ENCODE results near the gene FAM187B. TPM values are rescaled to one million over a fixed set of nuclear protein-coding genes. Genes with fewer than 3 reads are reported as not detected.

FAM187B gene
- 0.56 TPM in 1 of 2 replicates, not detected in the other for total RNA-seq
- polyA plus RNA-seq, result not detected in 2 replicates

GRCh38 chr19:35228177-35228930 is at the start of gene FAM187B:
TSS of gene FAM187B (minus strand) at chr19:35228739. CDS start at chr19:35228680, 59 bp downstream.
- H3K4me2 ChIP-seq, result no peak within 1 kb of the TSS
- H2AFZ ChIP-seq, result no peak within 1 kb of the TSS
- no peaks in the 10 kb centered on the region for H3K9me3 ChIP-seq (ENCODE audit: low read depth)
- H3K4me1 ChIP-seq (ENCODE audit: insufficient read depth), result no peaks in the 10 kb centered on the region
- WGBS (ENCODE audit: low lambda C conversion rate, missing lambda C conversion rate), result 92% methylated on average over 14 of the region's 14 CpGs
- H3K27ac ChIP-seq, result no peak within 1 kb of the TSS
- no peak for DNase-seq (ENCODE audit: low spot score)
- no peak for TF ChIP-seq EZH2 (IDR thresholded peaks at IDR 0.05; ENCODE audit: borderline replicate concordance)
- TF ChIP-seq, protein P1, sequence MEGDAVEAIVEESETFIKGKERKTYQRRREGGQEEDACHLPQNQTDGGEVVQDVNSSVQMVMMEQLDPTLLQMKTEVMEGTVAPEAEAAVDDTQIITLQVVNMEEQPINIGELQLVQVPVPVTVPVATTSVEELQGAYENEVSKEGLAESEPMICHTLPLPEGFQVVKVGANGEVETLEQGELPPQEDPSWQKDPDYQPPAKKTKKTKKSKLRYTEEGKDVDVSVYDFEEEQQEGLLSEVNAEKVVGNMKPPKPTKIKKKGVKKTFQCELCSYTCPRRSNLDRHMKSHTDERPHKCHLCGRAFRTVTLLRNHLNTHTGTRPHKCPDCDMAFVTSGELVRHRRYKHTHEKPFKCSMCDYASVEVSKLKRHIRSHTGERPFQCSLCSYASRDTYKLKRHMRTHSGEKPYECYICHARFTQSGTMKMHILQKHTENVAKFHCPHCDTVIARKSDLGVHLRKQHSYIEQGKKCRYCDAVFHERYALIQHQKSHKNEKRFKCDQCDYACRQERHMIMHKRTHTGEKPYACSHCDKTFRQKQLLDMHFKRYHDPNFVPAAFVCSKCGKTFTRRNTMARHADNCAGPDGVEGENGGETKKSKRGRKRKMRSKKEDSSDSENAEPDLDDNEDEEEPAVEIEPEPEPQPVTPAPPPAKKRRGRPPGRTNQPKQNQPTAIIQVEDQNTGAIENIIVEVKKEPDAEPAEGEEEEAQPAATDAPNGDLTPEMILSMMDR (IDR thresholded peaks at IDR 0.05; ENCODE audit: poor library complexity), result no peak
- no peak for TF ChIP-seq EZH2phosphoT487 (IDR thresholded peaks at IDR 0.05; ENCODE audit: low read depth, severe bottlenecking, unreplicated experiment)
- no peaks in the 10 kb centered on the region for H4K20me1 ChIP-seq (ENCODE audit: insufficient read depth, poor library complexity, severe bottlenecking)
- H3K4me3 ChIP-seq, result no peak within 1 kb of the TSS
- H3K79me2 ChIP-seq, result no peaks in the 10 kb centered on the region
- H3K27me3 ChIP-seq, result no peaks in the 10 kb centered on the region
- no peaks in the 10 kb centered on the region for H3K9me2 ChIP-seq (replicated peaks; ENCODE audit: insufficient read depth)
- H3K36me3 ChIP-seq (replicated peaks; ENCODE audit: insufficient read depth, low read depth), result no peaks in the 10 kb centered on the region

DNA sequence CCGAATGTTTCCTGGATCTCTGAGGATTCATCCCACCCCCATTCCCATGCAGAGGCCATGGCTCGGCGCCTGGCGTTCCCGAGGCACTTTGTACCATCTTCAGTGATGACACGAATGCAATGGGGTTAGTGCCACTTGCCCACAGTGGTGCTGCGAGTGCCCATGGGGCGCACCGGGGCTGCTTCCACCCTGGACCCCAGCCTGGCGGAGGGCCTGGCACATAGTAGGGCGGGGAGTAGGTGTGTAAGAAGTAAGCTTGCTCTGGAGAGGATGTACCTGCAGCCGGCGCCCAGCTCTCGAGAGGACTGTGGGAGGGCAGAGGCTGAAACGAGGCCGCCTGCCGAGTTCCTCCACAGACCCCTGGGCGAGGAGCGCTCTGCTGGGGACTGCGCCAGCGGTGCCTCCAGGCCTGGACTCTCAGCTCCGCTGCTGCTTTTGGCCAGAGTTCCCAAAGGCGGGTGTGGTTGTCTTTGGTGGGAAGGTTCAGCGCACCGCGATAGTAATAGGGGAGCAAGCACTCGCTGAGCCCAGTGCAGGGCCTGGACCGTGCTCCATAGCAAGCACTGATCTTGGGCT is 48.3 kb upstream of the FAM187B start:
- TF ChIP-seq EZH2 (IDR thresholded peaks at IDR 0.05; ENCODE audit: borderline replicate concordance) (no peak), EZH2phosphoT487 (IDR thresholded peaks at IDR 0.05; ENCODE audit: low read depth, severe bottlenecking, unreplicated experiment) (no peak)
- TF ChIP-seq, protein P1 (IDR thresholded peaks at IDR 0.05; ENCODE audit: poor library complexity), result no peak
- no peak overlapping the region for H3K4me2 ChIP-seq
- H3K36me3 ChIP-seq (replicated peaks; ENCODE audit: insufficient read depth, low read depth), result no peaks in the 10 kb centered on the region
- no peaks in the 10 kb centered on the region for H3K4me1 ChIP-seq (ENCODE audit: insufficient read depth)
- no peak for DNase-seq (ENCODE audit: low spot score)
- no peak overlapping the region for H2AFZ ChIP-seq
- H3K9me3 ChIP-seq (ENCODE audit: low read depth), result no peaks in the 10 kb centered on the region
- H3K79me2 ChIP-seq, result no peaks in the 10 kb centered on the region
- H3K4me3 ChIP-seq, result no peak overlapping the region
- H3K27ac ChIP-seq, result no peak overlapping the region
- H3K27me3 ChIP-seq, result no peaks in the 10 kb centered on the region
- WGBS (ENCODE audit: low lambda C conversion rate, missing lambda C conversion rate), result over 99% methylated on average over 28 of the region's 28 CpGs
- H4K20me1 ChIP-seq (ENCODE audit: insufficient read depth, poor library complexity, severe bottlenecking), result no peaks in the 10 kb centered on the region
- no peaks in the 10 kb centered on the region for H3K9me2 ChIP-seq (replicated peaks; ENCODE audit: insufficient read depth)

DNA sequence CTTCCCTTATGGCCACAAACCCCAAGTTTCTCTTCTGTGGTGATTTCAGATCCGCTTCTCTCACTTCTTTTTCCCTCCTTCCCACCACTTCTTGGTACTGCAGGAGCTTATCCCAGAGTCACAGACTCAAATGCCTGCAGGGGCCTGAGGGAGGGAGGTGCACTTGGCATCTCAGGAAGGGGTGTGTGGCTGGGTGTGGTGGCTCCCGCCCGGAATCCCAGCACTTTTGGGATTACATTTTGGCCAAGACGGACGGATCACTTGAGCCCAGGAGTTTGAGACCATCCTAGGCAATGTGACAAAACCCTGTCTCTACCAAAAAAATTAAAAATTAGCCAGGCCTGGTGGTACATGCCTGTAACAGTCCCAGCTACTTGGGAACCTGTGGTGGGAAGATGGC is 45.8 kb upstream of the FAM187B start:
- no peak overlapping the region for H3K27ac ChIP-seq
- H4K20me1 ChIP-seq (ENCODE audit: insufficient read depth, poor library complexity, severe bottlenecking), result peaks cover 10% of the 10 kb centered on the region
- H3K9me2 ChIP-seq (replicated peaks; ENCODE audit: insufficient read depth), result no peaks in the 10 kb centered on the region
- peaks cover 5% of the 10 kb centered on the region for H3K4me1 ChIP-seq (ENCODE audit: insufficient read depth)
- H3K4me3 ChIP-seq, result no peak overlapping the region
- no peaks in the 10 kb centered on the region for H3K36me3 ChIP-seq (replicated peaks; ENCODE audit: insufficient read depth, low read depth)
- over 99% methylated on average over 5 of the region's 5 CpGs for WGBS (ENCODE audit: low lambda C conversion rate, missing lambda C conversion rate)
- TF ChIP-seq EZH2phosphoT487 (IDR thresholded peaks at IDR 0.05; ENCODE audit: low read depth, severe bottlenecking, unreplicated experiment) (no peak), EZH2 (IDR thresholded peaks at IDR 0.05; ENCODE audit: borderline replicate concordance) (no peak)
- TF ChIP-seq, protein P1 (IDR thresholded peaks at IDR 0.05; ENCODE audit: poor library complexity), result no peak
- H3K9me3 ChIP-seq (ENCODE audit: low read depth), result no peaks in the 10 kb centered on the region
- H2AFZ ChIP-seq, result no peak overlapping the region
- no peak for DNase-seq (ENCODE audit: low spot score)
- H3K27me3 ChIP-seq, result no peaks in the 10 kb centered on the region
- no peak overlapping the region for H3K4me2 ChIP-seq
- H3K79me2 ChIP-seq, result peaks cover 21% of the 10 kb centered on the region

All from hepatocyte (in vitro differentiated cells).